IMR-90 (cell line): ENCODE data around the gene EXT2. TPM values are rescaled to one million over a fixed set of nuclear protein-coding genes. Genes with fewer than 3 reads are reported as not detected.

ENCODE experiments used
- ATAC-seq: fragments of 200-7000 bp; cut with Tn5 transposase; 2 replicates; pipeline ENCODE4 v1.9.1; 2020; ENCODE audit warnings: low read depth, mild to moderate bottlenecking, moderate library complexity
- BruUV-seq: library from RNA; stranded (reverse); fragments of 400-500 nt; replicated peaks from 2 replicates; lab custom pipeline; 2021; lab: Mats Ljungman, UMichigan
- CTCF ChIA-PET: fragments of 300-600 bp; formaldehyde crosslinking; extraction: SDS; loops from one replicate; lab custom pipeline; 2021; ENCODE audit warnings: antibody characterized with exemption; lab: Yijun Ruan, JAX
- POLR2A ChIA-PET: fragments of 300-600 bp; sonication (Branson Sonifier 250); formaldehyde crosslinking; loops from one replicate; lab custom pipeline; 2022; ENCODE audit warnings: antibody characterized with exemption; ENCODE audit not compliant: unreplicated experiment; lab: Charles Lee
- DNase-seq: peaks from one replicate; pipeline ENCODE4 v3.0.0; 2013
- H2AFZ ChIP-seq: replicated peaks from 2 replicates; pipeline ENCODE3; 2013; ENCODE audit warnings: low read length, mild to moderate bottlenecking; ENCODE audit not compliant: poor library complexity
- H2AK5ac ChIP-seq: 2 replicates; pipeline ENCODE4 v1.6.1; 2013; ENCODE audit warnings: low read depth, low read length, inconsistent platforms
- H2AK9ac ChIP-seq: replicated peaks from 2 replicates; pipeline ENCODE3; 2013; ENCODE audit warnings: mild to moderate bottlenecking, low read depth, low read length, moderate library complexity; ENCODE audit not compliant: poor library complexity
- H2BK120ac ChIP-seq: 2 replicates; pipeline ENCODE4 v1.6.1; 2013; ENCODE audit warnings: low read depth, low read length, inconsistent platforms
- H2BK15ac ChIP-seq: 3 replicates; pipeline ENCODE4 v1.6.1; 2013; ENCODE audit warnings: low read depth, low read length, inconsistent platforms
- H2BK20ac ChIP-seq: 2 replicates; pipeline ENCODE4 v1.6.1; 2013; ENCODE audit warnings: low read depth, mild to moderate bottlenecking, inconsistent platforms, low read length, moderate library complexity
- H2BK5ac ChIP-seq: 2 replicates; pipeline ENCODE4 v1.6.1; 2013; ENCODE audit warnings: mild to moderate bottlenecking, low read depth, low read length, inconsistent platforms; ENCODE audit not compliant: poor library complexity, severe bottlenecking
- H3K14ac ChIP-seq: replicated peaks from 2 replicates; pipeline ENCODE4 v1.6.1; 2013; ENCODE audit warnings: low read depth, low read length, inconsistent platforms
- H3K18ac ChIP-seq: 2 replicates; pipeline ENCODE4 v1.6.1; 2013; ENCODE audit warnings: low read depth, low read length, control low read depth
- H3K23ac ChIP-seq: 2 replicates; pipeline ENCODE4 v1.6.1; 2013; ENCODE audit warnings: low read depth, low read length, inconsistent platforms
- H3K27ac ChIP-seq: 2 replicates; pipeline ENCODE4 v1.5.1; 2013; ENCODE audit warnings: mild to moderate bottlenecking, control low read depth, low read length; ENCODE audit not compliant: insufficient read depth
- H3K27me3 ChIP-seq: 2 replicates; pipeline ENCODE4 v1.6.1; 2013; ENCODE audit warnings: low read length; ENCODE audit not compliant: control insufficient read depth, insufficient read depth
- H3K36me3 ChIP-seq: 2 replicates; pipeline ENCODE4 v1.6.1; 2013; ENCODE audit warnings: low read length, mixed read lengths; ENCODE audit not compliant: control insufficient read depth, insufficient read depth
- H3K4ac ChIP-seq: 2 replicates; pipeline ENCODE4 v1.6.1; 2013; ENCODE audit warnings: low read depth, low read length, inconsistent platforms
- H3K4me1 ChIP-seq: 2 replicates; pipeline ENCODE4 v1.6.1; 2013; ENCODE audit warnings: low read length, mixed read lengths; ENCODE audit not compliant: control insufficient read depth, insufficient read depth
- H3K4me2 ChIP-seq: 2 replicates; pipeline ENCODE4 v1.6.1; 2013; ENCODE audit warnings: low read depth, mild to moderate bottlenecking, control low read depth, low read length, moderate library complexity
- H3K4me3 ChIP-seq: 2 replicates; pipeline ENCODE4 v1.5.1; 2013; ENCODE audit warnings: low read depth, mild to moderate bottlenecking, control low read depth, low read length, moderate library complexity; ENCODE audit not compliant: insufficient read depth
- H3K56ac ChIP-seq: 2 replicates; pipeline ENCODE4 v1.6.1; 2013; ENCODE audit warnings: low read length, inconsistent platforms; ENCODE audit not compliant: insufficient read depth; ENCODE audit errors: extremely low read depth
- H3K79me1 ChIP-seq, 2 experiments: 2 replicates each; pipeline ENCODE4 v1.6.1; 2013; ENCODE audit warnings: low read length in 2 of 2, inconsistent platforms in 1 of 2, low read depth in 1 of 2
- H3K9ac ChIP-seq: 2 replicates; pipeline ENCODE4 v1.6.1; 2013; ENCODE audit warnings: low read depth, low read length, control low read depth
- H3K9me1 ChIP-seq: 2 replicates; pipeline ENCODE4 v1.6.1; 2013; ENCODE audit warnings: low read length, inconsistent platforms; ENCODE audit not compliant: insufficient read depth
- H3K9me3 ChIP-seq: 2 replicates; pipeline ENCODE4 v1.6.1; 2013; ENCODE audit warnings: low read length; ENCODE audit not compliant: control insufficient read depth, insufficient read depth
- H4K20me1 ChIP-seq: 2 replicates; pipeline ENCODE4 v1.6.1; 2013; ENCODE audit warnings: low read length, inconsistent platforms; ENCODE audit not compliant: insufficient read depth
- H4K5ac ChIP-seq: 2 replicates; pipeline ENCODE4 v1.6.1; 2013; ENCODE audit warnings: mild to moderate bottlenecking, low read depth, low read length, control low read depth
- H4K8ac ChIP-seq, 2 experiments: 2 replicates each; pipeline ENCODE4 v1.6.1; 2013; ENCODE audit warnings: low read depth in 2 of 2, low read length in 2 of 2, control low read depth in 1 of 2, inconsistent platforms in 1 of 2
- H4K91ac ChIP-seq: 2 replicates; pipeline ENCODE4 v1.6.1; 2013; ENCODE audit warnings: low read depth, low read length, inconsistent platforms; ENCODE audit not compliant: insufficient read depth
- BHLHE40 ChIP-seq: fragments of 150-350 bp; IDR thresholded peaks from 2 replicates; pipeline ENCODE4 v1.6.1; 2016; ENCODE audit warnings: mild to moderate bottlenecking, low read depth, low read length
- CEBPB ChIP-seq: IDR thresholded peaks from 2 replicates; pipeline ENCODE4 v1.6.1; 2012; ENCODE audit warnings: low read depth, low read length, improper control_type of control experiment
- CHD1 ChIP-seq: IDR thresholded peaks from 2 replicates; pipeline ENCODE4 v1.6.1; 2012; ENCODE audit warnings: low read depth, low read length, improper control_type of control experiment
- FOS ChIP-seq: fragments of 150-350 bp; IDR thresholded peaks from 2 replicates; pipeline ENCODE4 v1.6.1; 2016; ENCODE audit warnings: low read depth, low read length
- MAZ ChIP-seq: IDR thresholded peaks from 2 replicates; pipeline ENCODE4 v1.6.1; 2012; ENCODE audit warnings: low read depth, mild to moderate bottlenecking, low read length, improper control_type of control experiment, moderate library complexity, borderline replicate concordance
- MXI1 ChIP-seq: IDR thresholded peaks from 2 replicates; pipeline ENCODE4 v1.6.1; 2012; ENCODE audit warnings: low read depth, mild to moderate bottlenecking, low read length, moderate library complexity, borderline replicate concordance
- NFE2L2 ChIP-seq: fragments of 150-350 bp; IDR thresholded peaks from 2 replicates; pipeline ENCODE4 v1.6.1; 2016; ENCODE audit warnings: low read depth, mild to moderate bottlenecking, low read length
- POLR2A ChIP-seq: IDR thresholded peaks from 2 replicates; pipeline ENCODE4 v1.6.1; 2012; ENCODE audit warnings: mild to moderate bottlenecking, low read depth, low read length
- RAD21 ChIP-seq: IDR thresholded peaks from 2 replicates; pipeline ENCODE4 v1.6.1; 2012; ENCODE audit warnings: low read length, improper control_type of control experiment
- RCOR1 ChIP-seq: IDR thresholded peaks from 2 replicates; pipeline ENCODE4 v1.6.1; 2012; ENCODE audit warnings: mild to moderate bottlenecking, low read length, improper control_type of control experiment; ENCODE audit not compliant: insufficient replicate concordance
- RFX5 ChIP-seq: IDR thresholded peaks from 2 replicates; pipeline ENCODE4 v1.8.0; 2012; ENCODE audit warnings: low read depth, mild to moderate bottlenecking, low read length, moderate library complexity
- SMC3 ChIP-seq: fragments of 150-350 bp; IDR thresholded peaks from 2 replicates; pipeline ENCODE4 v1.6.1; 2016; ENCODE audit warnings: low read depth, mild to moderate bottlenecking, antibody characterized with exemption, low read length, moderate library complexity
- WGBS, 2 experiments: methylation state at CpG; one replicate each; pipeline versions ENCODE4 v1.1.5 to v1.1.7; 2013; ENCODE audit warnings: missing lambda C conversion rate in 2 of 2; ENCODE audit not compliant: insufficient read length in 1 of 2; ENCODE audit errors: extremely low coverage in 2 of 2; 5-methylcytosine and 5-hydroxymethylcytosine counted together
- dilution Hi-C: fragments of 300-500 bp; cut with HindIII; formaldehyde crosslinking; loops from one replicate; pipeline ENCODE4 v1.14.3; 2018; ENCODE audit warnings: low sequenced_read_pairs; ENCODE audit not compliant: unreplicated experiment
- in situ Hi-C: fragments of 300-500 bp; cut with MboI; formaldehyde crosslinking; loops from 3 replicates; pipeline ENCODE4 v1.14.3; 2019; ENCODE audit warnings: low sequenced_read_pairs, inconsistent platforms, mixed read lengths
- intact Hi-C: fragments of 100-400 bp; cut with micrococcal nuclease; formaldehyde crosslinking; loops from 2 replicates; pipeline ENCODE4 v1.10.0; 2022
- polyA plus RNA-seq, 3 experiments: library from polyadenylated mRNA; depleted of rRNA; stranded (reverse); fragments of >200 nt; gene quantifications; 2 replicates each; pipeline ENCODE4 v1.2.3, GENCODE V29; 2012; ENCODE audit warnings: low replicate concordance in 1 of 3
- total RNA-seq: library from RNA; depleted of rRNA; stranded (reverse); fragments of >200 nt; gene quantifications from 2 replicates; pipeline ENCODE4 v1.2.3, GENCODE V29; 2012
- TF ChIP-seq, protein P1 (sequence below): conservative IDR thresholded peaks from 2 replicates; pipeline ENCODE4 v1.5.1; 2012; ENCODE audit warnings: mild to moderate bottlenecking, low read depth, low read length, improper control_type of control experiment
- TF ChIP-seq, protein P2 (sequence below): fragments of 150-350 bp; IDR thresholded peaks from 2 replicates; pipeline ENCODE4 v1.6.1; 2017; ENCODE audit warnings: mild to moderate bottlenecking, antibody characterized with exemption, low read length, low read depth
- TF ChIP-seq, protein P3 (sequence below): fragments of 150-350 bp; IDR thresholded peaks from 2 replicates; pipeline ENCODE4 v1.6.1; 2016; ENCODE audit warnings: low read depth, mild to moderate bottlenecking, low read length, moderate library complexity, borderline replicate concordance

Gene EXT2
- total and polyA plus RNA-seq, 2 of the 4 experiments (the other 2 are of a cell fraction), result 75.0 to 85.3 TPM

DNA sequence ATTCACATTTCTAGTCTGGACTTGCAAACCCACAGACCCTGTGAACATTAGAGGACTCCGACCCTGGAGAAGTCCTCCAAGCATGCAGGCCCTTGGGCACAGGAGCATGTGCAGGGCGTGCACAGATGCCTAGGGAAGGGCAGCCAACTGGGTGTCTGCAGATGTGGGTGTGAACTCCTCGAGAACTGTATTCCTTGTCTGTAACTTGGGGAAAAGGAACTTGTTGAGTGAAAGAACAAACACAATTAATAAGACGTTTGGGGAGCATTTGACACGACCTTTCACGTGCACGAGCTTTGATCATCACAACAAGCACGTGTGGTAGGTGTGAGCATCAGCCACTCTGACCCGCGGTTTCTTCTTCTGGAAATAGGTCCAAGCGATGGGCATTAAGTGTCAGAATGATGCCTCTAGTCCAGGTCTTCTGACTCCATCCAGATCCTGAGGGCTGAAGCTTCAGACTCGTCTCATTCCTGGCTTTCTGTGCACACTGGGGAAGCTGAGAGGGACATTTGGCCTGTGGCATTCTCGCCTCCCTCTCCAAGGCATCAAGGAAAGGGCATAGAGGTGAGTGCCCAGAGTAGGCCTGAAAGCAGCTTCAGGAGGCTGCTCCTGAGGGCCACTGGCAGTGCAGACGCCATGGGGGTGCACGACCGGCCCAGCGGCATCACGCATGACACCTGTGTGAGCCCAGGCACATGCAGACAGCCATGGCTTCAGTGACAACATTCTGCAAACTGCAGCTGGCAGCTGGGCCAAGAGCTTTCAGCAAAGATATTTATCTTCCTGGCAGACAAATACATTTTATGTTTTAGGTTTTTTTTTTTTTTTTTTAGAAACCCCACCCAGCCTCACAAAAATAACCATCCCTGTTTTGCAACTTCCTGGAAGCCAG lies 182.0 kb downstream of the EXT2 start:
- Histone ChIP-seq H3K4me3 (no peak overlapping the region), H3K36me3 (no peaks in the 10 kb centered on the region), H2BK5ac (no peak overlapping the region), H4K20me1 (no peaks in the 10 kb centered on the region), H2BK120ac (no peak overlapping the region), H2AFZ (peak overlapping the region; percentile 15), H2AK5ac (no peak overlapping the region), H3K9me1 (no peaks in the 10 kb centered on the region), H4K8ac (no peak overlapping the region), H3K14ac (no peak overlapping the region), H3K27ac (no peak overlapping the region), H4K91ac (no peak overlapping the region), H3K27me3 (peaks cover 29% of the 10 kb centered on the region), H3K4me1 (no peaks in the 10 kb centered on the region), H2AK9ac (no peak overlapping the region), H4K5ac (no peak overlapping the region), H3K9me3 (no peaks in the 10 kb centered on the region), H2BK20ac (no peak overlapping the region), H3K4me2 (no peak overlapping the region), H2BK15ac (no peak overlapping the region), H3K4ac (no peak overlapping the region), H3K79me1 (no peaks in the 10 kb centered on the region), H3K18ac (no peak overlapping the region), H3K56ac (no peak overlapping the region), H3K23ac (no peak overlapping the region), H3K9ac (no peak overlapping the region)
- intact Hi-C loops (no loop called here), in situ Hi-C loops (no loop called here), dilution Hi-C loops (no loop called here)
- ChIA-PET POLR2A (no interaction called here), CTCF (interaction anchor here (0.6 to 0.7 kb wide), 2 partner anchors 70 to 248 kb away, joined by 3 to 7 read pairs; no protein-coding TSS in a partner anchor)
- TF ChIP-seq RFX5 (no peak), MXI1 (no peak), RCOR1 (no peak), NFE2L2 (no peak), BHLHE40 (no peak), FOS (no peak), MAZ (no peak), POLR2A (no peak), SMC3 (no peak), CEBPB (no peak), RAD21 (no peak), CHD1 (no peak)
- TF ChIP-seq, protein P1, sequence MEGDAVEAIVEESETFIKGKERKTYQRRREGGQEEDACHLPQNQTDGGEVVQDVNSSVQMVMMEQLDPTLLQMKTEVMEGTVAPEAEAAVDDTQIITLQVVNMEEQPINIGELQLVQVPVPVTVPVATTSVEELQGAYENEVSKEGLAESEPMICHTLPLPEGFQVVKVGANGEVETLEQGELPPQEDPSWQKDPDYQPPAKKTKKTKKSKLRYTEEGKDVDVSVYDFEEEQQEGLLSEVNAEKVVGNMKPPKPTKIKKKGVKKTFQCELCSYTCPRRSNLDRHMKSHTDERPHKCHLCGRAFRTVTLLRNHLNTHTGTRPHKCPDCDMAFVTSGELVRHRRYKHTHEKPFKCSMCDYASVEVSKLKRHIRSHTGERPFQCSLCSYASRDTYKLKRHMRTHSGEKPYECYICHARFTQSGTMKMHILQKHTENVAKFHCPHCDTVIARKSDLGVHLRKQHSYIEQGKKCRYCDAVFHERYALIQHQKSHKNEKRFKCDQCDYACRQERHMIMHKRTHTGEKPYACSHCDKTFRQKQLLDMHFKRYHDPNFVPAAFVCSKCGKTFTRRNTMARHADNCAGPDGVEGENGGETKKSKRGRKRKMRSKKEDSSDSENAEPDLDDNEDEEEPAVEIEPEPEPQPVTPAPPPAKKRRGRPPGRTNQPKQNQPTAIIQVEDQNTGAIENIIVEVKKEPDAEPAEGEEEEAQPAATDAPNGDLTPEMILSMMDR, result no peak
- TF ChIP-seq, protein P2, sequence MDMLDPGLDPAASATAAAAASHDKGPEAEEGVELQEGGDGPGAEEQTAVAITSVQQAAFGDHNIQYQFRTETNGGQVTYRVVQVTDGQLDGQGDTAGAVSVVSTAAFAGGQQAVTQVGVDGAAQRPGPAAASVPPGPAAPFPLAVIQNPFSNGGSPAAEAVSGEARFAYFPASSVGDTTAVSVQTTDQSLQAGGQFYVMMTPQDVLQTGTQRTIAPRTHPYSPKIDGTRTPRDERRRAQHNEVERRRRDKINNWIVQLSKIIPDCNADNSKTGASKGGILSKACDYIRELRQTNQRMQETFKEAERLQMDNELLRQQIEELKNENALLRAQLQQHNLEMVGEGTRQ, result no peak
- TF ChIP-seq, protein P3, sequence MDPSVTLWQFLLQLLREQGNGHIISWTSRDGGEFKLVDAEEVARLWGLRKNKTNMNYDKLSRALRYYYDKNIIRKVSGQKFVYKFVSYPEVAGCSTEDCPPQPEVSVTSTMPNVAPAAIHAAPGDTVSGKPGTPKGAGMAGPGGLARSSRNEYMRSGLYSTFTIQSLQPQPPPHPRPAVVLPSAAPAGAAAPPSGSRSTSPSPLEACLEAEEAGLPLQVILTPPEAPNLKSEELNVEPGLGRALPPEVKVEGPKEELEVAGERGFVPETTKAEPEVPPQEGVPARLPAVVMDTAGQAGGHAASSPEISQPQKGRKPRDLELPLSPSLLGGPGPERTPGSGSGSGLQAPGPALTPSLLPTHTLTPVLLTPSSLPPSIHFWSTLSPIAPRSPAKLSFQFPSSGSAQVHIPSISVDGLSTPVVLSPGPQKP, result no peak
- 62% methylated on average over 12 of the region's 18 CpGs; no CpG with 5 or more reads in 1 of the 2 experiments for WGBS, 2 experiments
- BruUV-seq, result no TSS peak
- no peak for DNase-seq
- no peak for ATAC-seq
